ENCODE data around the gene PCNT.

DNA sequence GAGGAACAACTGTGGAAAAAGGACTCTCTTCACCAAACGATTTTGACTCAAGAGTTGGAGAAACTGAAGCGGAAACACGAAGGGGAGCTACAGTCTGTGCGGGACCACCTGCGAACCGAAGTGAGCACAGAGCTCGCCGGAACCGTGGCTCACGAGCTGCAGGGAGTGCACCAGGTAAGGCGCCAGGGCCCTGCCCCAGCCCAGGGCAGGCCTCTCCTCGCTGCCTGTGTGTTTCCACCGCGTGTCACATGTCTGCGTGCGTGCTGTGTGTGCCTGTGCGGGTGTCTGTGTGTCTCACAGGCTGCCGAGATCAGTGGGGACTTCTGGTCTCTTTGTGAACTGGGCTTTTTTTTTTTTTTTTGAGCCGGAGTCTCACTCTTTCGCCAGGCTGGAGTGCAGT lies 43.0 kb downstream of the PCNT start:
- TF ChIP-seq, protein P1, sequence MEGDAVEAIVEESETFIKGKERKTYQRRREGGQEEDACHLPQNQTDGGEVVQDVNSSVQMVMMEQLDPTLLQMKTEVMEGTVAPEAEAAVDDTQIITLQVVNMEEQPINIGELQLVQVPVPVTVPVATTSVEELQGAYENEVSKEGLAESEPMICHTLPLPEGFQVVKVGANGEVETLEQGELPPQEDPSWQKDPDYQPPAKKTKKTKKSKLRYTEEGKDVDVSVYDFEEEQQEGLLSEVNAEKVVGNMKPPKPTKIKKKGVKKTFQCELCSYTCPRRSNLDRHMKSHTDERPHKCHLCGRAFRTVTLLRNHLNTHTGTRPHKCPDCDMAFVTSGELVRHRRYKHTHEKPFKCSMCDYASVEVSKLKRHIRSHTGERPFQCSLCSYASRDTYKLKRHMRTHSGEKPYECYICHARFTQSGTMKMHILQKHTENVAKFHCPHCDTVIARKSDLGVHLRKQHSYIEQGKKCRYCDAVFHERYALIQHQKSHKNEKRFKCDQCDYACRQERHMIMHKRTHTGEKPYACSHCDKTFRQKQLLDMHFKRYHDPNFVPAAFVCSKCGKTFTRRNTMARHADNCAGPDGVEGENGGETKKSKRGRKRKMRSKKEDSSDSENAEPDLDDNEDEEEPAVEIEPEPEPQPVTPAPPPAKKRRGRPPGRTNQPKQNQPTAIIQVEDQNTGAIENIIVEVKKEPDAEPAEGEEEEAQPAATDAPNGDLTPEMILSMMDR (IDR thresholded peaks at IDR 0.05 in 4 of 5, conservative IDR thresholded peaks at IDR 0.05 in 1 of 5) = no peak
- no peak for TF ChIP-seq POLR2A (IDR thresholded peaks at IDR 0.05)
